Measurements from ENCODE around the gene NANOS2.
A peak's percentile ranks its signal among the peaks of the same experiment; 100 is the strongest.

Gene NANOS2

DNA sequence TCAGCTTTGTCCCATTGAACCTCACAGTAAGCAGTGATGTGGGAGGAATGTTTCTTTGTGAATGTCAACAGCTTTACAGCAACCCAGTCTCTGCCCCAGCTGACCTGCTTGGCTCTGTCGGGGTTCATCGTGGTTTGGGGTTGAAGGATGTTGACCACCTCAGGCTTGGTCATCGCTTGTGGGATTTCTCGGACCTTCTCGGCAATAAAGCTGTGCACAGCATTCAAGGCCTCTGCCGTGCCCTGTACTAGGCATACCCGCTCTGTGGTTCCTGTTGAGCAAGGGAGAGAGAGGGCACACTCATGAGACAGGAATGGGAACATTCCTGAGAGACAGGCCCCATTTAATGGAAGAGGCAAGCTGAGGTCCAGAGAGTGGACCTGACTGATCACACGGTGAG, 39.1 kb upstream of the NANOS2 start:
- no peak overlapping the region for H3K4me2 ChIP-seq (ENCODE audit: low read length, poor library complexity, severe bottlenecking)
- peaks cover 24 to 34% of the 10 kb centered on the region in 2 experiments for H3K27me3 ChIP-seq (ENCODE audit: control insufficient read depth in 1 of 2, insufficient read depth in 1 of 2, low read length in 2 of 2)
- H3K4me3 ChIP-seq (ENCODE audit: insufficient read depth in 1 of 2, low read depth in 1 of 2, low read length in 2 of 2): no peak overlapping the region
- no peak overlapping the region for H2BK12ac ChIP-seq (ENCODE audit: low read length in 2 of 2)
- no peak overlapping the region for H3K18ac ChIP-seq (ENCODE audit: low read depth in 1 of 2, low read length in 2 of 2)
- no peak overlapping the region for H2BK15ac ChIP-seq (ENCODE audit: low read depth, poor library complexity, severe bottlenecking)
- no peak overlapping the region for H3K9ac ChIP-seq (ENCODE audit: low read length)
- no peaks in the 10 kb centered on the region for H3K9me3 ChIP-seq (ENCODE audit: control insufficient read depth, low read length)
- H3K4ac ChIP-seq (ENCODE audit: low read depth in 1 of 2, low read length in 2 of 2): no peak overlapping the region
- DNase-seq: no peak
- no peak overlapping the region for H3K27ac ChIP-seq (ENCODE audit: low read length, poor library complexity, severe bottlenecking)
- no peaks in the 10 kb centered on the region for H3K36me3 ChIP-seq (ENCODE audit: control insufficient read depth in 1 of 2, insufficient read depth in 2 of 2, low read depth in 1 of 2, low read length in 2 of 2)
- H3K4me1 ChIP-seq (ENCODE audit: control insufficient read depth, insufficient read depth, low read depth, low read length): peaks cover 10% of the 10 kb centered on the region
- H2BK5ac ChIP-seq (ENCODE audit: low read depth, low read length, poor library complexity, severe bottlenecking): no peak overlapping the region
- H3K79me1 ChIP-seq (replicated peaks; ENCODE audit: low read length, poor library complexity, severe bottlenecking): no peaks in the 10 kb centered on the region
- no peak overlapping the region for H2AFZ ChIP-seq (ENCODE audit: low read depth, low read length)
- no peak overlapping the region for H2AK5ac ChIP-seq (ENCODE audit: low read length, severe bottlenecking)
- H2BK120ac ChIP-seq (ENCODE audit: low read depth, low read length): no peak overlapping the region
- H3K23ac ChIP-seq (ENCODE audit: low read length in 2 of 2): no peak overlapping the region
- 96% methylated on average over 7 of the region's 8 CpGs for WGBS
- H3K14ac ChIP-seq (ENCODE audit: low read length in 2 of 2): no peak overlapping the region
- H4K91ac ChIP-seq (ENCODE audit: low read length): no peak overlapping the region
- H4K8ac ChIP-seq (ENCODE audit: low read length): no peak overlapping the region

DNA sequence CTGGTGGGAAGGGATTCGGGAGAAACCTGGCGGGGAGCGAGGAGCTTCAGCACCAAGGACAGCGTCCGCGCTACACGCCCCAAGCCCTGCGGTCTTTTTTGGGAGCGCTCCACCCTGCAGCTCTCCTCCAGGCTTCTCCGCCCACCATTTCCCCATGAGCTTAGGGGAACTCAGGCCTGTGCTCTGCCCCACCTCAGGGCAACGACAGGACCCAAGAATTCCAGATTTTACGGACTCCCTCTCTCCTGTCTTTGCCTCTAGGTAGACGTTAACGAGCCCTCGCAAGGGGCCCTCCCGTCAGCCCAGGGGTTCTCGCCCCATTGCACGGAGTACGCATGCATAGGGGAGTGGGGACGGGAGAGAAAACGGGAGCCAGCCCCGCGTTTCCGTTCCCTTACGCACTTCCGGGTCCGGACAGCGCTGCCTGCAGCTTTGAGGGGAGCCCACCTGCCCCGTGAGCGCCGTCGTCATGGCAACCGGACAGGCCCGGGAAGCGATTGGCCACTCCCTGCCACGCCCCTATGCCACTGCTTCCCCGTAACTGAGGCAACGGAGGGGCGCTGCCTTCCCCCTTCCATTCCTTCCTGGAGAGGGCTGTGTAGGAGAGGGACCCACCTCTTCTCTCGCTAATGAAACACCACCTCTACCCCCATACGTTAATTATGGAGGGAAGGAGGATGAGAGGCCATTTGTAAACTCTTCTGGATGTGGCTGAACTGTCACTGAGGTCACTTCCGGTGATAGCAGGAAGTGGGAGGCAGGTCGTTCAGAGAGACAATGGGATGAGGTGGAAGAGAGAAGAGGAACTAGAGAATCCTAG, 38.3 kb upstream of the NANOS2 start:
- Histone ChIP-seq H2BK15ac (ENCODE audit: low read depth, poor library complexity, severe bottlenecking) (no peak overlapping the region), H3K23ac (ENCODE audit: low read length in 2 of 2) (peak overlapping the region in 1 of 2 experiments; percentile 34), H2AK5ac (ENCODE audit: low read length, severe bottlenecking) (no peak overlapping the region), H3K36me3 (ENCODE audit: control insufficient read depth in 1 of 2, insufficient read depth in 2 of 2, low read depth in 1 of 2, low read length in 2 of 2) (no peaks in the 10 kb centered on the region), H3K4me1 (ENCODE audit: control insufficient read depth, insufficient read depth, low read depth, low read length) (peaks cover 10% of the 10 kb centered on the region), H3K79me1 (replicated peaks; ENCODE audit: low read length, poor library complexity, severe bottlenecking) (no peaks in the 10 kb centered on the region), H4K8ac (ENCODE audit: low read length) (peak overlapping the region; percentile 60), H2BK12ac (ENCODE audit: low read length in 2 of 2) (no peak overlapping the region), H4K91ac (ENCODE audit: low read length) (peak overlapping the region; percentile 34), H3K4me2 (ENCODE audit: low read length, poor library complexity, severe bottlenecking) (peak overlapping the region; percentile 73), H3K27me3 (ENCODE audit: control insufficient read depth in 1 of 2, insufficient read depth in 1 of 2, low read length in 2 of 2) (peaks cover 16 to 26% of the 10 kb centered on the region in 2 experiments), H2BK5ac (ENCODE audit: low read depth, low read length, poor library complexity, severe bottlenecking) (no peak overlapping the region), H3K9ac (ENCODE audit: low read length) (no peak overlapping the region), H3K27ac (ENCODE audit: low read length, poor library complexity, severe bottlenecking) (no peak overlapping the region), H3K14ac (ENCODE audit: low read length in 2 of 2) (no peak overlapping the region), H2BK120ac (ENCODE audit: low read depth, low read length) (no peak overlapping the region), H3K9me3 (ENCODE audit: control insufficient read depth, low read length) (no peaks in the 10 kb centered on the region), H3K4ac (ENCODE audit: low read depth in 1 of 2, low read length in 2 of 2) (no peak overlapping the region), H2AFZ (ENCODE audit: low read depth, low read length) (peak overlapping the region; percentile 62), H3K4me3 (ENCODE audit: insufficient read depth in 1 of 2, low read depth in 1 of 2, low read length in 2 of 2) (peak overlapping the region; percentile 49 to 67), H3K18ac (ENCODE audit: low read depth in 1 of 2, low read length in 2 of 2) (no peak overlapping the region)
- WGBS: 2% methylated on average over 29 of the region's 43 CpGs
- DNase-seq: peak; percentile 54

GRCh38 chr19:45952341-45952685, 37.7 kb upstream of the NANOS2 start:
- peaks cover 16 to 28% of the 10 kb centered on the region in 2 experiments for H3K27me3 ChIP-seq (ENCODE audit: control insufficient read depth in 1 of 2, insufficient read depth in 1 of 2, low read length in 2 of 2)
- no peak for DNase-seq
- H3K79me1 ChIP-seq (replicated peaks; ENCODE audit: low read length, poor library complexity, severe bottlenecking): no peaks in the 10 kb centered on the region
- H3K27ac ChIP-seq (ENCODE audit: low read length, poor library complexity, severe bottlenecking): no peak overlapping the region
- H3K36me3 ChIP-seq (ENCODE audit: control insufficient read depth in 1 of 2, insufficient read depth in 2 of 2, low read depth in 1 of 2, low read length in 2 of 2): no peaks in the 10 kb centered on the region
- no peak overlapping the region for H2AFZ ChIP-seq (ENCODE audit: low read depth, low read length)
- no peak overlapping the region for H2AK5ac ChIP-seq (ENCODE audit: low read length, severe bottlenecking)
- no peak overlapping the region for H3K9ac ChIP-seq (ENCODE audit: low read length)
- H4K8ac ChIP-seq (ENCODE audit: low read length): no peak overlapping the region
- no peak overlapping the region for H2BK120ac ChIP-seq (ENCODE audit: low read depth, low read length)
- WGBS: 42% methylated on average over 8 of the region's 8 CpGs
- H3K4me2 ChIP-seq (ENCODE audit: low read length, poor library complexity, severe bottlenecking): peak overlapping the region; percentile 73
- no peak overlapping the region for H3K14ac ChIP-seq (ENCODE audit: low read length in 2 of 2)
- no peak overlapping the region for H3K4me3 ChIP-seq (ENCODE audit: insufficient read depth in 1 of 2, low read depth in 1 of 2, low read length in 2 of 2)
- H3K23ac ChIP-seq (ENCODE audit: low read length in 2 of 2): no peak overlapping the region
- peaks cover 10% of the 10 kb centered on the region for H3K4me1 ChIP-seq (ENCODE audit: control insufficient read depth, insufficient read depth, low read depth, low read length)
- H4K91ac ChIP-seq (ENCODE audit: low read length): no peak overlapping the region
- no peak overlapping the region for H2BK15ac ChIP-seq (ENCODE audit: low read depth, poor library complexity, severe bottlenecking)
- H2BK5ac ChIP-seq (ENCODE audit: low read depth, low read length, poor library complexity, severe bottlenecking): no peak overlapping the region
- no peak overlapping the region for H3K4ac ChIP-seq (ENCODE audit: low read depth in 1 of 2, low read length in 2 of 2)
- H3K9me3 ChIP-seq (ENCODE audit: control insufficient read depth, low read length): no peaks in the 10 kb centered on the region
- no peak overlapping the region for H2BK12ac ChIP-seq (ENCODE audit: low read length in 2 of 2)
- H3K18ac ChIP-seq (ENCODE audit: low read depth in 1 of 2, low read length in 2 of 2): no peak overlapping the region

DNA sequence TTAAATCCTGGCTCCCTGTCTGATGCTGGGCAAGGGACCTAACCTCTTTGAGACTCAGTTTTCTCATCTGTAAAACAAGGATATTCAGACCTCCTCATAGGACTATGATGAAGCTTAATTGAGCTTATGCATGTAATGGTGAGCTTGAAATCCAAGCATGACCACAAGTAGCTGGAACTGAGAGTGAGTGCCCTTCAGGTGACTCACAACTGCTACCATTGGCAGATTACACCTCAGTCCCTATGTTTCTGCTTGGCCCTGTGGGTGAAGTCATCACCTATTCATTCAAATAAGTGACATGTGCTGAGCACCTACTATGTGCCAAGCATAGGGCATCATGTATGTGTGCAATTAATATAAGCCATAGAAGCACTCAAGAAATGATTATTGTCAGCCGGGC, 33.3 kb upstream of the NANOS2 start:
- no peak overlapping the region for H3K4me3 ChIP-seq (ENCODE audit: insufficient read depth in 1 of 2, low read depth in 1 of 2, low read length in 2 of 2)
- no peak overlapping the region for H2BK15ac ChIP-seq (ENCODE audit: low read depth, poor library complexity, severe bottlenecking)
- H3K14ac ChIP-seq (ENCODE audit: low read length in 2 of 2): no peak overlapping the region
- no peaks in the 10 kb centered on the region for H3K79me1 ChIP-seq (replicated peaks; ENCODE audit: low read length, poor library complexity, severe bottlenecking)
- no peak overlapping the region for H4K8ac ChIP-seq (ENCODE audit: low read length)
- H2AK5ac ChIP-seq (ENCODE audit: low read length, severe bottlenecking): no peak overlapping the region
- H3K4me2 ChIP-seq (ENCODE audit: low read length, poor library complexity, severe bottlenecking): no peak overlapping the region
- H2BK120ac ChIP-seq (ENCODE audit: low read depth, low read length): no peak overlapping the region
- H2BK12ac ChIP-seq (ENCODE audit: low read length in 2 of 2): no peak overlapping the region
- H3K9ac ChIP-seq (ENCODE audit: low read length): no peak overlapping the region
- H3K23ac ChIP-seq (ENCODE audit: low read length in 2 of 2): no peak overlapping the region
- H3K27me3 ChIP-seq (ENCODE audit: control insufficient read depth in 1 of 2, insufficient read depth in 1 of 2, low read length in 2 of 2): peaks cover 12 to 24% of the 10 kb centered on the region in 2 experiments
- no peak overlapping the region for H3K18ac ChIP-seq (ENCODE audit: low read depth in 1 of 2, low read length in 2 of 2)
- WGBS: 88% methylated on average over 1 of the region's 1 CpG
- H3K4me1 ChIP-seq (ENCODE audit: control insufficient read depth, insufficient read depth, low read depth, low read length): peaks cover 6% of the 10 kb centered on the region
- no peak overlapping the region for H3K4ac ChIP-seq (ENCODE audit: low read depth in 1 of 2, low read length in 2 of 2)
- no peak overlapping the region for H2AFZ ChIP-seq (ENCODE audit: low read depth, low read length)
- no peaks in the 10 kb centered on the region for H3K9me3 ChIP-seq (ENCODE audit: control insufficient read depth, low read length)
- H4K91ac ChIP-seq (ENCODE audit: low read length): no peak overlapping the region
- no peaks in the 10 kb centered on the region for H3K36me3 ChIP-seq (ENCODE audit: control insufficient read depth in 1 of 2, insufficient read depth in 2 of 2, low read depth in 1 of 2, low read length in 2 of 2)
- no peak overlapping the region for H2BK5ac ChIP-seq (ENCODE audit: low read depth, low read length, poor library complexity, severe bottlenecking)
- H3K27ac ChIP-seq (ENCODE audit: low read length, poor library complexity, severe bottlenecking): no peak overlapping the region
- DNase-seq: no peak
